Activated naive CD8-positive, alpha-beta T cell treated with anti-CD3 and anti-CD28 coated beads, Interleukin-2, amount 50 U/mL, for 16 hours (primary cell): ENCODE data around the gene S100A10.

Experiments
- DNase-seq: peaks from one replicate; pipeline ENCODE4 v3.0.0-alpha.2; 2020; ENCODE audit warnings: low read depth, low spot score

The S100A10 gene

DNA sequence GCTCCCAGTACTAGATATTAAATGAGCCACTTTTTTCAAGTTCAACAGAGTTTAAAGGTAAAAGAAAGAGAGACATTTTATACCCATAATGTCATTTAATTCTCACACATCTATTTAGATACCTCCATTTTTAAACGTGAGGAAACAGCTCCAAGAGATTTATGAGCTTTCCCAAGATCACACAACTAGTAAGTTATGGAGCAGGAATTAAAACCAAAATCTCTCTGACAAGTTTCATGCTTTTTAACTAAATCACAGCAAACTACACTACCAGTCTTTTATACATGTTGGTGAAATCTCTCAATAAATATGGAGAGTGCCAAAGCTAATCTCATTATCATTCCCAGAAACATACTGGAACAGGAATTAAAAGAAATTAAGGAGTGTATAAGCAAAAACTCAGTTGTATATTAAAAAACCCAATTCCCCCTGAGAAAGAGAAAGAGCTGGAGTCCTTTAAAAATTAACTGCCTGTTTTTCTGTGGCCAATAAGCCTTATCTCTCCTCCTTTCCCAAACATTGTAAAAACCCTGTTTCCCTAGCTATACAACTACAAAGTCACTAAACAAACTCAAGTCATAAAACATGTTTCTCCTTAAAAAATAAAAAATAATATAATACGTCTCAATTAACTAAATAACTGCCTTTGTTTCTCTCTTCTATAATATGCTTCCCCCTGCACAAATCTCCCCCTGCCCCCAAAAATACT lies 57.6 kb downstream of the S100A10 start:
- DNase-seq, result no peak

DNA sequence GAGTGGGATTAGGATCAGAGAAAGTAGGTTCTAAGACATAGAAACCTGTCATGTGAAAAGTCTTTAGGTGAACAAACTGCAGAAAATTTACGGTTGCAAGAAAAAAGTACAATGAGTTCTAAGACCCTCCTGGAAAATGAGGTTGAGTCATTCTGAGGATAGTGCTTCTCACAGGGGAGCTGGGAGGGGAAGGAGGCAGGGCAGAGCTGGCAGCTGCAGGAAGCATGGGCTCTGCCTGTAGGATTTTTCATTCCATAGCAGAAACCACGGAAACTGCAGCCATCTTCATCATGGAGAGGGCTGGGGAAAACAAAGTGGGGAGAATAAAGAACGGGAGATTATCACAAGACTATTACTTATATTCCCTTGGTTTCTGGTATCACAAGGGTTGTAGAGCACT lies 58.5 kb downstream of the S100A10 start:
- no peak for DNase-seq

DNA sequence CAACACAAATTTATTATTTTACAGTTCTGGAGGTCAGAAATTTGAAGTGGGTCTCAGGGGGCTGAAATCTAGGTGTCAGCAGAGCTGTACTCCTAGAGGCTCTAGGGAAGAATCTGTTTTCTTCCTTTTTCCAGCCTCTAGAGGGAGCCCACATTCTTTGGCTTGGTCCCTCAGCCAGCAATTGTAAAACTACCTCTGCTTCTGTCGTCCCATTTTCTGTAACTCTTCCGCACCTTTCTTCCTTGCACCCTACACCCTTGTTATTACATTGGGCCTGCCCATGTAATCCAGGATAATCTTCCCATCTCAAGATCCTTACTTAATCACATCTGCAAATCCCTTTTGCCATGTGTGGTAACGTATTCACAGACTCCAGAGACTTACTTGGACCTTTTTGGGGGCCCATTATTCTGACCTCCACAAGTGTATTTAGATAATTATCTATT lies 59.6 kb downstream of the S100A10 start:
- DNase-seq, result no peak
